Neural crest cell (in vitro differentiated cells): ENCODE data around the gene ZNF771. TPM values are rescaled to one million over a fixed set of nuclear protein-coding genes. Genes with fewer than 3 reads are reported as not detected.

Experiments used
- DNase-seq: peaks from one replicate; pipeline ENCODE4 v3.0.0; 2021; ENCODE audit warnings: low read depth, mixed read lengths, low spot score
- H3K27ac Mint-ChIP-seq: one replicate; pipeline ENCODE4 v1.8.0; 2021; ENCODE audit warnings: mild to moderate bottlenecking, mixed read lengths; ENCODE audit not compliant: unreplicated experiment
- H3K27me3 Mint-ChIP-seq: 2 replicates; pipeline ENCODE4 v1.8.0; 2021; ENCODE audit warnings: low read depth, mild to moderate bottlenecking, mixed read lengths
- H3K36me3 Mint-ChIP-seq: 2 replicates; pipeline ENCODE4 v1.8.0; 2021; ENCODE audit warnings: low read depth, mild to moderate bottlenecking, mixed read lengths
- H3K4me1 Mint-ChIP-seq: 2 replicates; pipeline ENCODE4 v1.8.0; 2021; ENCODE audit warnings: mixed read lengths
- H3K4me3 Mint-ChIP-seq: one replicate; pipeline ENCODE4 v1.8.0; 2021; ENCODE audit warnings: mild to moderate bottlenecking, mixed read lengths
- H3K9me3 Mint-ChIP-seq: 2 replicates; pipeline ENCODE4 v1.8.0; 2021; ENCODE audit warnings: mixed read lengths
- total RNA-seq: library from RNA; stranded (reverse); gene quantifications from 2 replicates; pipeline ENCODE4 v1.2.1, GENCODE V29; 2021
- TF ChIP-seq, protein P1 (sequence below): fragments of 200-600 bp; sonication (generic); conservative IDR thresholded peaks from 2 replicates; pipeline ENCODE4 v1.5.0; 2021; ENCODE audit warnings: antibody characterized with exemption, mild to moderate bottlenecking

ZNF771 gene
- total RNA-seq, 1 donor from 2014 or later: 18.9 TPM

DNA sequence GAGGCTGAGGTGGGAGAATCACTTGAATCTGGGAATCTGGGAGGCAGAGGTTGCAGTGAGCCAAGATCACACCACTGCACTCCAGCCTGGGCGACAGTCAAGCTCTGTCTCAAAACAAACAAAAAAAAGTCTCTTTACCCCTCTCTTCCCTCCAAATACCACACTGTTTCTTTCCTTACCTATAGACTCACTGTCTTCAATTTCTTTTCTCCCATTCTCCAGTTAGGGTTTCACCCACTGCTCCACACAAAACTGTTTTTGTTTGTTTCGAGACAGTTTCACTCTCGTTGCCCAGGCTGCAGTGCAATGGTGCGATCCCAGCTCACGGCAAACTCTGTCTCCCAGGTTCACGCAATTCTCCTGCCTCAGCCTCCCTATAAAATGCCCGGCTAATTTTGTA, 46.2 kb upstream of the ZNF771 start:
- Mint-ChIP-seq H3K36me3 (peaks cover 10% of the 10 kb centered on the region), H3K9me3 (no peaks in the 10 kb centered on the region), H3K4me3 (no peak overlapping the region), H3K4me1 (peaks cover 9% of the 10 kb centered on the region), H3K27ac (peak overlapping the region; percentile 86), H3K27me3 (no peaks in the 10 kb centered on the region)
- no peak for DNase-seq
- TF ChIP-seq, protein P1, sequence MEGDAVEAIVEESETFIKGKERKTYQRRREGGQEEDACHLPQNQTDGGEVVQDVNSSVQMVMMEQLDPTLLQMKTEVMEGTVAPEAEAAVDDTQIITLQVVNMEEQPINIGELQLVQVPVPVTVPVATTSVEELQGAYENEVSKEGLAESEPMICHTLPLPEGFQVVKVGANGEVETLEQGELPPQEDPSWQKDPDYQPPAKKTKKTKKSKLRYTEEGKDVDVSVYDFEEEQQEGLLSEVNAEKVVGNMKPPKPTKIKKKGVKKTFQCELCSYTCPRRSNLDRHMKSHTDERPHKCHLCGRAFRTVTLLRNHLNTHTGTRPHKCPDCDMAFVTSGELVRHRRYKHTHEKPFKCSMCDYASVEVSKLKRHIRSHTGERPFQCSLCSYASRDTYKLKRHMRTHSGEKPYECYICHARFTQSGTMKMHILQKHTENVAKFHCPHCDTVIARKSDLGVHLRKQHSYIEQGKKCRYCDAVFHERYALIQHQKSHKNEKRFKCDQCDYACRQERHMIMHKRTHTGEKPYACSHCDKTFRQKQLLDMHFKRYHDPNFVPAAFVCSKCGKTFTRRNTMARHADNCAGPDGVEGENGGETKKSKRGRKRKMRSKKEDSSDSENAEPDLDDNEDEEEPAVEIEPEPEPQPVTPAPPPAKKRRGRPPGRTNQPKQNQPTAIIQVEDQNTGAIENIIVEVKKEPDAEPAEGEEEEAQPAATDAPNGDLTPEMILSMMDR: no peak

DNA sequence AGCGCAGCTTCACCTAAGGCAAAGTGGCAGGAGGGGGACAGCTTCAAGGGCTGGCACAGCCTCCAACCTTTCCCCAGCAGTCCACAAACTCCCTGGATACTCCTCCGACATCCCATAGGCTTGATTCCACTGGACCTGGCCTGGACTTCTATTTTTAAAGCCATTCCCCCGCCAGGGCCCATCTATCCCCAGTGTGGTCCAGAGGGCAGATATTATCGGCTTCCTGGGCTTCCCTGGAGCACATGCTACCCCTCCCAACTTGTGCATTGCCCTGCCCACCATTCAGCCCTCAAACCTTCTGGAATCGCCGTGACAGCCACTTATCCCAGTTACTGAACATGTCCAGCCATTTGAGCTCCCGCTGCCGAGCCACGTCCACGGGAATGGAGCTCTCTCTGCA, 42.2 kb upstream of the ZNF771 start:
- Mint-ChIP-seq H3K27ac (peak overlapping the region; percentile 30), H3K27me3 (no peaks in the 10 kb centered on the region), H3K9me3 (no peaks in the 10 kb centered on the region), H3K4me1 (peaks cover 37% of the 10 kb centered on the region), H3K36me3 (peaks cover 7% of the 10 kb centered on the region), H3K4me3 (peak overlapping the region; percentile 41)
- TF ChIP-seq, protein P1: no peak
- DNase-seq: no peak

DNA sequence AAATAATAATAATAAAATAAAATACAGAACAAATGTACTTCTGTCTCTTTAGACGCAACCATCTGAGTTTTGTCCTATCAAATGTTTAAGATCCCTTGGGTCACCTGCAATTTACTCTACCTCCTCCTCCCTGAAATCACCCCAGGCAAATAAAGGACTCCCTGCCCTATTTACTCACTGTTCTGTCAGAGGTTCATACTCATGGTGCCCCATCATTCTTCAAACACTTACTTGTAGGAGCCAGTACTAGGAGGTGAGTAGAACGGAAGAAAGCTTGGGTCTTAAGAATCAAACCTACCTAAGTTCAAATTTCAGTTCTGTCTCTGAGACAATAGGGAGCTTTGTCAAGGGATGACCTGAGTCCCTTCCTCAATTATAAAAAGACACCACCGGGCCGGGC, 40.9 kb upstream of the ZNF771 start:
- TF ChIP-seq, protein P1: no peak
- Mint-ChIP-seq H3K9me3 (no peaks in the 10 kb centered on the region), H3K27me3 (no peaks in the 10 kb centered on the region), H3K27ac (no peak overlapping the region), H3K4me3 (peak overlapping the region; percentile 93), H3K36me3 (peaks cover 7% of the 10 kb centered on the region), H3K4me1 (peaks cover 45% of the 10 kb centered on the region)
- no peak for DNase-seq

DNA sequence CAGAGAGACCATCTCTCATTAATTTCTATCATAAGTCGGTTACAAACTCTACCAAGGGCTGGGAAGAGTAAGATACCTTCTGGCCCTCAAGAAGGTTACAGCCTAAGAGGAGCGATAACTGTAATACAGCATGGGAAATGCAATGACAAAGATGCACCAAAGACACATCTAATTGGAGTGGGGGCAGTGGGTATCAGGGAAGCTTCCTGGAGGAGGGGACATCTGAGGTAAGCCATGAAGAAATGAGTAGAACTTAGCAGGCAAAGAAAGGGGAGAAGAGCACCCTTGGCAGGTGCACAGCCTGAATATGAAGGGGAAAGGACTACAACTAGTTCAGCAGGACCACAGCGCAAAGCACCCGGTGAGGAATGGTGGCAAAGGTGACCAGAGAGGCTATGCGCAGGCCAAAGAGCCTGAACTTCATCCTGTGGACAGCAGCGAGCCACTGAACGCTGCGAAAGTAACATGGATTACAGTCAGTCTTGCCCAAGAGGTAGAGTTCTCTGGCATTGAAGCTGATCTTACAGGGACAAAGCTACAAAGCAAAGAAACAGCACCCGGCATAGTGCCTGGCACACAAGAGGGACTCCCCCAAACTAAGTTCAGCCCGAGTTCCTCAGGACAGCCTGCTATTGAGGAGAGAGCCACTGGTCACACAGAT, 39.9 kb upstream of the ZNF771 start:
- peaks cover 3% of the 10 kb centered on the region for H3K36me3 Mint-ChIP-seq
- H3K27me3 Mint-ChIP-seq: no peaks in the 10 kb centered on the region
- H3K9me3 Mint-ChIP-seq: no peaks in the 10 kb centered on the region
- DNase-seq: no peak
- peak overlapping the region; percentile 93 for H3K4me3 Mint-ChIP-seq
- no peak overlapping the region for H3K27ac Mint-ChIP-seq
- H3K4me1 Mint-ChIP-seq: peaks cover 51% of the 10 kb centered on the region
- TF ChIP-seq, protein P1: no peak

DNA sequence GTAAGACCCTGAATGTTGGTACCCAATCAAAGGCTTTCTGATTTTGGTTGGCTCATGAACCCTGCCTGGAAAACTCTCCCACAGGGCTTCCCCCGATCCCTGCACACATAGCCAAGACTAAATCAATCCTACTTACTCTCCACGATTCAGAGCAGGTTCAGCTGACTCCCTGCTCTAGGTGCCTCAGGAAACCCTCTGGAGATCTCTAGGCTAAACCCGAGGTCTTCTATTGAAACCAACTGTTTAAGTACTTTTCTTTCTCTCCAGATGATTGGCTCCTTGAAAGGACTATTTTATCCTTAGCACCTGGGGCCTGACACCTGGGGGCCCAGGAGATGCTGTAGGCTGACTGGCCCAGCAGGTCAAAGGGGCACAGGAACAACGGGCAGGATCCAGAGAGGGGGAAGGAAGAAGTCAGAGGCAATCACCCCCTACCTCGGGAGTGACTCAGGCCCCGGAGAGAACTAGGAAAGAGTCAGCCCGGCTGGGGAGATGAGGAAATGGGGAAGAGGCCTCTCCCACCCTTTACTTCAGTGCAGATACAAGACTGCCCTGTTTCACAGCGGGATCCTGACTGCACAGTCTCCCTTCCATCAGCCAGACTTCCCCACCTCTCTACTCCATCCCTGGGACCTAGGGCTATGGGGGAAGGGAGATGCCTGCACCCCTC, 39.1 kb upstream of the ZNF771 start:
- Mint-ChIP-seq H3K4me1 (peaks cover 55% of the 10 kb centered on the region), H3K27ac (peak overlapping the region; percentile 66), H3K4me3 (peak overlapping the region; percentile 93), H3K36me3 (no peaks in the 10 kb centered on the region), H3K27me3 (no peaks in the 10 kb centered on the region), H3K9me3 (no peaks in the 10 kb centered on the region)
- no peak for DNase-seq
- TF ChIP-seq, protein P1: no peak
